NCI-H2227 (cell line): ENCODE data around the gene RDX.
"Not testable (repeated sequence)": the region's sequence is repeated elsewhere in the genome, so short reads cannot be mapped to it uniquely, and the experiment has no call there.

Experiments
- DNase-seq: peaks from one replicate; lab custom pipeline; 2025; ENCODE audit not compliant: unreplicated experiment; lab: John Stamatoyannopoulos, UW

Gene RDX

DNA sequence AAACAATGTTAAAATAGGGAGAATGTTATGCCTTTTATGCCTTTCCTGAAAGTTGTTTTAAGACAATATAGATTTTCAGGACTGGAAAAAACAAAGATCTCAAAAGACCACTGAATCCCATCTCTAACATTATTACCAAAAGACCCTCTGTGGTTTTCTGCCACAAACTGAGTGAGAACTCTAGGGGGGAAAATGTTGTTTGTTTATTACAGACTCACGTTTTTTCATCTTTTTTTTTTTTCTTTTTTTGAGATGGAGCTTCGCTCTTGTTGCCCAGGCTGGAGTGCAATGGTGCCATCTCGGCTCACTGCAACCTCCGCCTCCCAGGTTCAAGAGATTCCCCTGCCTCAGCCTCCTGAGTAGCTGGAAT, 9.6 kb upstream of the RDX start:
- DNase-seq = not testable (repeated sequence)

DNA sequence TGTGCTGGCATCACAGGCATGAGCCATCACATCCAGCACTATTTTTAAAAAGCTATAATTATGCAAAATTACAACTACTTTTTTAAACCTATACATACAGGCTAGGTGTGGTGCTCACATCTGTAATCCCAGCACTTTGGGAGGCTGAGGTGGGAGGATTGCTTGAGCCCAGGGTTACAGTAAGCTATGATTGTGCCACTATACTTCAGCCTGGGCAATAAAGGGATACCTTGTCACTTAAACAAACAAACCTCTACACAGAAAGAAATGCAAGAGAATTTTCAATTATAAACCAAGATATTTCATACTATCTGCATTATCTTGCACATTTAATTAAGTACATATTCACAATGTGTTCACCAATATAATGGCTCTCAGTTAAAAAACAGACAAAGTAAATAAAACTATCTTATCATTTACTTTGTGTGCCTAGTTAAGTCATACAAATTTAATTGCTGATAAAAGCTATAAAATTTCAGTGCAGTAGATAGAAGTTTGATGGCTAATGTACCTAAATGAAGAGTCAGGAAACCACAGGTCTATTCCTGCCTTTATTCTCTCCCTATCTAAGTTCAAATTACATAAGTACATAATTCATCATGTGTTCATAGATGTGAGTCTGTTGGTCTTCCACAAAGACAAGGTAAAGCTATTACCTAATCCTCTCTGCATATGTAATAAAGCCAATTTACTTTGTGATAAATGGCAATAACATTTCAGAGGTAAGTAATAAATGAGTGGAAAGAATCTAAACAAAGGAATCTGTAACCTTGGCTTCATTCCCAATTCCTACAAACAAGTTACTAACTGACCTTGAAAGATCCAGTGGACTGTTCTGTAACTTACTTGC, 9.0 kb upstream of the RDX start:
- DNase-seq = no peak

DNA sequence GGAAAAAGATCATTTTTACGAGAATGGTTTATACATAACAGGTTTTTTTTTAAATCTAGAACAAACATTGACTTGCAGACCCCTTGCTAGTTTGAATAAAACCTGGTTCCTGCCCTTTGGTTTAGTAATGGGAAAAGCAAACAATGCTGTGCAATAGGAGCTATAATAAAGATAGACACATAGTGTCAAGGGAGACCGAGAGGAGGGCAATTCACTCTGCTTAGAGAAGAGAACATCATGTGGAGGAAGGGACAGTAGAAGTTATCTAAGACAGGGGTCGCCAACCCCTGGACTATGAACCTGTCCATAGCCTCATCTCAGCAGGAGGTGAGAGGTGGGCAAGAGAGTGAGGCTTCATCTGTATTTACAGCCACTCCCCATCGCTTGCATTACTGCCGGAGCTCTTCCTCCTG, 7.0 kb upstream of the RDX start:
- DNase-seq = no peak

DNA sequence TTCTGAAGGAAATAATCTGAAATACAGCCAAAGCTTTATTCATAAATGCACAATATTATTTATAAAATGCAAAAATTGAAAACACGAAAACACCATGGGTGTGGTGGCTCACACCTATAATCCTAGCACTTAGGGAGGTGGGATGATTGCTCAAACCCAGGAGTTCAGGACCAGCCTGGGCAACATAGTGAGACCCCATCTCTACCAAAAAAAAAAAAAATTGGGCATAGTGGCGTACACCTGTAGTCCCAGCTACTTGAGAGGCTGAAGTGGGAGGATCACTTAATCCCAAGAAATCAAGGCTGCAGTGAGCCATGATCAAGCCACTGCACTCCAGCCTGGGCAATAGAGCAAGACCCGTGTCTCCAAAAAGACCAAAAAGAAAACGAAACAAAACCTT, 5.2 kb upstream of the RDX start:
- DNase-seq = no peak

DNA sequence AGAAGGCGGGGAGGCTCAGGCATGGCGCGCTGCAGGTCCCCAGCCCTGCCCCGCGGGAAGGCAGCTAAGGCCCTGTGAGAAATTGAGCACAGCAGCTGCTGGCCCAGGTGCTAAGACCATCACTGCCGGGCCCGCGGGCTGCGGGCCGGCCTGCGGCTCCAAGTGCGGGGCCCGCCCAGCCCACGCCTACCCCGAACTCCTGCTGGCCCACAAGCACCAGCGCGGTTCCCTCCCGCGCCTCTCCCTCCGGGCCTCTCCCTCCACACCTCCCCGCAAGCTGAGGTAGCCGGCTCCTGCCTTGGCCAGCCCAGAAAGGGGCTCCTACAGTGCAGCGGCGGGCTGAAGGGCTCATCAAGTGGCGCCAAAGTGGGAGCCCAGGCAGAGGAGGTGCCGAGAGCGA, 4.6 kb upstream of the RDX start:
- DNase-seq = no peak

DNA sequence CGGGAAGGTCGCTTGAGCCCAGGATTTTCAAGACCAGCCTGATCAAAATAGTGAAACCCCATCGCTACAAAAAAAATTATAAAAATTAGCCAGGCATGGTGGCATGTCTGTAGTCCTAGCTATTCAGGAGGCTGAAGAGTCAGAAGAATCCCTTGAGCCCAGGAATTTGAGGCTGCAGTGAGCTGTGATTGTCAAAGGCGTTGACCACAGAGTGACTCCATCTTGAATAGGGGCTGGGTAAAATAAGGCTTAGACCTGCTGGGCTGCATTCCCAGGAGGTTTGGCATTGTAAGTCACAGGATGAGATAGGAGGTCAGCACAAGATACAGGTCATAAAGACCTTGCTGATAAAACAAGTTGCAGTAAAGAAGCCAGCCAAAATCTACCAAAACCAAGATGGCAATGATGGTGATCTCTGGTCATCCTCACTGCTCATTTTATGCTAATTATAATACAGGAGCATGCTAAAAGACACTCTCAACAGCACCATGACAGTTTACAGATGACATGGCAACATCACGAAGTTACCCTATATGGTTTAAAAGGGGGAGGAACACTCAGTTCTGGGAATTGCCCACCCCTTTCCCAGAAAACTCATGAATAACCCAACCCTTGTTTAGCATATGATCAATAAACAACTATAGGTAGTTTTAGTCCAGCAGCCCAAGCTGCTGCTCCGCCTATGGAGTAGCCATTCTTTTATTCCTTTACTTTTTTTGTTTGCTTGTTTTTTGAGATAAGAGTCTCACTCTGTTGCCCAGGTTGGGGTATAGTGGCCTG, 2.8 kb upstream of the RDX start:
- no peak for DNase-seq

DNA sequence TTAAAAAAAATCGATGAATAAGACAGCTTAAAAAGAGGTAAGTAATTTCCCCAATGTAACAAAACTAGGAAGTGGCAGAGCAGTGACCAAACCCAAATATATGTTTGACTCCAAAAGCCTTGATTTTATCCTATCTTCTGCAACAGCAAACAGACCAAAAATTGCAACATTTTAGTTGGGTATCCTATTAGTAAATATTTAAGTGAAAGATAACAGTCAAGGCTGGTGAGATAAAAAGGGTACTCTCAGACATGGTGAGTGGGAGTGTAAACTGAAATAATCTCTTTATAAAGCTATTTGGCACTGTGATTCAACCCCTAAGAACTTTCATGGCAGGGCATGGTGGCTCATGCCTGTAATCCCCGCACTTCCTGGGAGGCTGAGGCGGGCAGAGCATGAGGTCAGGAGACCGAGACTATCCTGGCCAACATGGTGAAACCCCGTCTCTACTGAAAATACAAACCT, 1.9 kb upstream of the RDX start:
- DNase-seq = no peak

DNA sequence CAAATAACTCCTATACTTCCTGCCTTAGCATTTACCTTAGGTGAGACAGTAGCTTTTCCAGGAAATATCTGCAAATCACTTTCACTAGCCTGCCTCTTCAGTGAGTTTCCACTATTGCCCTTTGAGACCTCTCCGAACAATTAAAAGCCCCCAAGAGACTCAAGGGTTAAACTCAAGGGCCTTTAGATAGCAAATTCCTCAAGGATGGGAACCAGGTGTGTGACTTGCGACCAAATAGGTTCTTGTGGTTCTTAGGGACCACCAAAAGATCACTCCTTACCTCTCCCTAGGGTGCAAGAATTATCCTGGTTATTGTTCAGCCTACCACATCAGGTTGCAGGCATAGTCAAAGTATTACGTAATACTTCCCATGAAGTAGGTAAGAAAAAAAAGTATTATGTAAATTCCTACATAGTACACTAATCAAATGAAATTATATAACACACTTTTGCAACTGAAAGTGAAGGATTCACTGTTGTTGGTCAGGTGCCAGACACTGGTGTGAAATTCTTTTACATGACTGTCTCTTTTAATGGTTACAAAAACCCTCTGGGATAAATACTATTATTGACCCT, 1.4 kb upstream of the RDX start:
- DNase-seq = no peak

DNA sequence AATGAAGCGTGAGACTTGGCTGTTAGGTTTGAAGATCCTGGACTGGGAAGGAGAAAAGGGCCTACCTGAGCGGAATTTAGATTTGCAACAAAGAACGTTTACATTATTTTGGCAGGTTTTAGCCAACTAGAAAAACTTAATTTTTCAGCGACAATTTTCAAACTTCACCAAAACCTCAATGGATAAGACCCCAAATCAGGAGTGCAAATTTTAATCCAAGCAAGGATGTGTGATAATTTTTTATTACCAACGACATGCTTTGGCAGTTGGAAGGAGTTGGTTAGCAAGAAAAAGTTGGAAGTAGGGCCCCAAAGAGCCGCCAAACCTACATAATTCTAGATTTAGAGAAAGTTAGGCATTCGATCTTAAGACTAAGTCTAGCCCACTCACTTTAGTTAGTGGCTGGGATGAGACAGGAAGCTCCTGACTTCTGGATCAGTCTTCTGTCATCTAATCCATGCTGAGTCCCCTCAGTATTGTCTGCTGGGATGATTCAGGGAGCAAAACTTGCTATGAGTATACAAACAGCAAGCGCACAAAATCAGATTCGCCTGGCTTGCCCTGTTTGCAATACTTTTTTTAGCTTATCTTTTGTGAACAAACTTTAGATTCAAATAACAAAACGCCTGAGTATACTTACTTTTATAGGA, 787 bp upstream of the RDX start:
- no peak for DNase-seq

DNA sequence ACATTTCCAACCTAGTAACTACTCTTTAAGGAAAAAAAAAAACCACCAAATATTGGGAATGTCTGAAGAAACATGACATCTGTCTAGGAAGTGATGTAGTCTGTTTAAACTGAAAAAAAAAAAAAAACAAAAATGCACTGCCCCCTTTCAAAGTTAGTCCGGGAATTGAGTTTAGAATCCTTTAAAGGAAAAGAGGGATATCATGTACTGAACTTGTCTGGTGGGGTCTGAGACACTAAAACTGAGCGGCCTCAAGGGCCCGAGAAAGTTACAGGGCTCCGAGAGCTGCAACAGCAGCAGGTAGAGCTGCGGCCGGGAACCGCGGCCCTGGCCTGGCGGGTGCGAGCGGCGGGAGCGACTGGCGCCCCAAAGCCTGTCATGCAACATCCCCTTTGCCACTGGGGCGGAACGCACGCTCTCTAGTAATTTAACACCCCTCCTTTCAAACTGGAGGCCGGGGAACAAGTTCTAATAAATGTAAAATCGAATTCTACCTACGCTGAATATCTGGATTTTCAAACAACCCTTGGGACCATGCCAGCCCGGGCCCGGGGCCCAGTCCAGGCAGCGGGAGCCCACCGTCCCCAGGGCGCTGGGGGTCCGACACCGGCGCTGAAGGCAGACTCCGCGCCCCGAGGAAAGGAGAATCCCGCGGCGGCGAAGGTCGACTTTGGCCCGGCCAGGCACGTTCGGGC, 736 bp downstream of the RDX start:
- DNase-seq = peak; percentile 34

DNA sequence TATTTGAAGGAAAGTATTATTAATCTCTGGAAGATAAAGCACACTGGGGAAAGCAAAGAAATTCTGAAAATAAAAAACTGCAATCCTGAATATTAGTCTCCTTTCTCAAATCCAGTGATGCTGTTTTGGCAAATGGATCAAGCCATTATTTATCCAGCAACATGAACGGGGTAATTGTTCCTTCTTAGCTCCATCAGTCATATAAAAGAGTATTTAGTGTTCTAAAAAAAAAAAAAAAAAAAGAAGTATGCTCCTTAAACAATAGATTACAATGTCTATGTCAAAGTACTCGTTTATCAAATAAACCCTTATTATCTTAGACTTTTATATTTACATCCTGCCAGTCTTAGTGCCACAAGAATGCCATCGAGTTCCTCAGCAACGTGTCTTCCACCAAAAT, 1.3 kb downstream of the RDX start:
- no peak for DNase-seq

DNA sequence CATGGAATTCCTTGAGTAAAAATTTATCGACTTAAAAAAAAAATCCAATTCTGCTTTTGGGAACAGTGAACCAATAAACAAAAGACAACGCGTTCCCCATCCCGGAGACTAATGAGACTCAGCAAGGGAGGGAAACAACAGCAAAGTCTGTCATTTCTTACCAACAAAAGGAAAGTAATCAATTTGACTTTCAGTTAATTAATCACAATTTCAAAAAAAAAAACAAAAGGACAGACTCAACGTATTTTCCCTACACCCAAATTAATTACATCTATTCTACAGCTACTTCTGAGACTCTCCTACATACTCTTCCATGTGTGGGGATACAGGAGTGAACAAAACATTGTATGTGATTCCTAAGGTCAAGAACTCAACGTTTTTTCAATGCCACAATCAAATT, 1.9 kb downstream of the RDX start:
- no peak for DNase-seq

DNA sequence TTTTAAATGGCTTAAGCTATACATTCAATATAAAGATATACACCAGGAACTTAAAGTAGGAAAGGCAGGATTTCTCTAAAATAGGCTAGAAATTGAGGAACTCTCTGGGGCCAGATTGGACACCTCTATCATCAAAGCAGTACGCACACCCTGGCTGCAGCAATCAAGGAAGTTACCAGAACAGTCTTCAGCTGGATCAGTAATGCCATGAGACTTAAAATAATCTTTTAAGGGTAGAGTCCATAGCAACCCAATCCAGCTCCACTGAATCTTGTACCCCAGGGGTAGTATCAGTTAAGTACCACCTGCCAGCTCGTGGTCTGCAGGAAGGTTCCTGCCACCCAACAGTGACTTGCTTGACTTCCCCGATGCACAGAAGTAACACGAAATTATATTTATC, 3.0 kb downstream of the RDX start:
- DNase-seq = no peak

DNA sequence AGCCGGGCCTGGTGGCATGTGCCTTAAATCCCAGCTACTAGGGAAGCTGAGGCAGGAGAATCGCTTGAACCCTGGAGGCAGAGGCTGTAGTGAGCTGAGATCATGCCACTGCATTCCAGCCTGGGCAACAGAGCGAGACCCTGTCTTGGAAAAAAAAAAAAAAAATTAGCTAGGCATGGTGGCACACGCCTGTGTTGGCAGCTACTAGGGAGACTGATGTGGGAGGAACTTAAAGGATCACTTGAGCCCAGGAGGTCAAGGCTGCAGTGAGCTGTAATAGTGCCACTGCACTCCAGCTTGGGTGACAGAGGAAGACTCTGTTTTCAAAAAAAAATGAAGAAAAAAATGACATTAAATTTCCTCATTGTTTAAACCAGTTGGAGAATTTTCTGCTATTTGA, 4.3 kb downstream of the RDX start:
- not testable (repeated sequence) for DNase-seq

DNA sequence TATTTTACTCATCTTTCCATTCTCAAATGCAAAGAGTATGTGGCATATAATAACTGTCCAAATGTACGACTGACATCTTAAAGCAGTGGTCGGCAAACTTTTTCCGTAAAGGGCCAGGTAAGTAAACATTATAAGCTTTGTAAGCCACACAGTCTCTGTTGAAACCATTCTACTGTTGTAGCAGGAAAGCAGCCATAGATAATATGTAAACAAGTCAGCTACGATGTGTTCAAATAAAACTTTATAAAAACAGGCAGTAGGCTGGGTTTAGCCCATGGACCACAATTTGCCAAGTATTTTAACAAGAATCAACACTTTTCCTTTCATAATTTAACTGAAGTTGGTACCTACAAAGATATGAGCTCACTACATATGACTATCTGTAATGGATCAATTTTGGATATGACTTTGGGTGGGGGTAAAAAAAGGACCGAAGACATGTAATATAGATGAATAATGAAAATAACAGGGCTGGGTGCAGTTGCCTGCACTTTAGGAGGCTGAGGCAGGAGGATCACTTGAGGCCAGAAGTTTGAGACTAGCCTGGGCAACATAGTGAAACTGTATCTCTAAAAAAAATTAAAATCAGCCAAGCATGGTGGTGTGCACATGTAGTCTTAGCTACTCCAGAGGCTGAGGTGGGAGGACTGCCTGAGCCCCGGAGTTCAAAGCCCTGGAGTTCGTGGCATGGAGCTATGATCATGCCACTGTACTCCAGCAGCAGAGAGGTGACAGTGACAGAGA, 5.7 kb downstream of the RDX start:
- no peak for DNase-seq

DNA sequence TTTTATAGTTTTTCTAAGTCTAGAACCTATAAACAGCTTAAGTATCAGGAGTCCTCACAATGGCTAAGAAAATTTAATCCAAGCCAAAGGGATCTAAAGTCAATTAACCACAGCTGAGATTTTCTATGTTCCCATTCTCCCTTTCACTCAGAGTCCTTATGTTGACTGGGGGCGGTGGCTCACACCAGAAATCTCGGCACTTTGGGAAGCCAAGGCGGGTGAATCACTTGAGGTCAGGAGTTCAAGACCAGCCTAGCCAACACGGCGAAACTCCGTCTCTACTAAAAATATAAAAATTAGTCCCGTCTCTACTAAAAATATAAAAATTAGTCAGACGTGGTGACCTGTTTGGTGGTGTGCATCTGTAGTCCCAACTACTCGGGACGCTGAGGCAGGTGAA, 6.9 kb downstream of the RDX start:
- no peak for DNase-seq

DNA sequence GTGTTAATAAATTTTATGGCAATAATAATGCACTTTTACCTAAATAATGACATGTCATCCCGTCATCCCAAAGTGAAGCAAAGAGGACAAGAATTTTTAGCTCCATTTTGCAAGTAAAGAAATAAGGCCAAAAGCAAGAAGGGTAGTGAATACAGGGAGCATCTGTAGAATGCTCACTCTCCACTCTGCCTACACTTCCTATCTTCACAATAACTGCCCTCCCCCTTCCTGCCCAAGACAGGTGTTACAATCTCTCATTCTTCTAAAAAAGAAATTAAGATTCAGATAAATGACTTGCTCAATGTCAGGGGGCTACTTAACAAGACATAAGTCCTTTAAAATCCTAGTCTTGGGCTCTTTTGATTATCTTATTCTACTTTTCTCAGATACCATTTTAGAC, 8.9 kb downstream of the RDX start:
- peak; percentile 69 for DNase-seq

DNA sequence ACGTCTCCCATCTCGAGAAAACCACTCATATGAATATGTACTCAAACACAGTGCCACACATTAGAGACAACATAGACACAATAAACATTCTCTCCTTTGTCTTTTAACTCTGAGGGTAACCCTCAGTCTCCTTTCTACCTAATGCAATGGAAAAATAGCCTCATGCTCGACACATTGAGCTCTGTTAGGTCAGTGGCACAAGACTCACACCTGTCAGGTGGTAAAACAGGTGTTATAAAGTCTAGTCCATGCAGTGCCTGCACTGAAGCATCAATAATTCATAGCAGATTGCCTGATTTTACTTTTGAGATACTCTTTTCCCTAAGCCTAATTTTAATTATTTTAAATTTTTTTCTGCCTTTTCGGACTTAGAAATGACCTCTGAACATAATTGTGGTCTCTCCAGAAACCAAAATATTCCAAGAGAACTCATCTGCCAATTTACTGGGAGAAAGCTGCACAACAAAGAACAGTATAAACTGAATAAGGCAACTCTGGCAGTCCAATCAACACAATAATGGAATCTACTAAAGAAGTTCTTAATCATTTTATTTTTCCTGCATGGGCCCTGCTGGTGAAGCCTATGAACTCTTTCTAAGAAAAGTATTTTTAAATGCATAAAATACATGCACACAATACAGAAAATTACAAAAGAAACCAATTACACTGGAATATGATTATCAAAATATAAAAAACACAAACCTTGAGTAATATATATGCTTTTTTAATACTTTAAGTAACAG, 9.9 kb downstream of the RDX start:
- no peak for DNase-seq

DNA sequence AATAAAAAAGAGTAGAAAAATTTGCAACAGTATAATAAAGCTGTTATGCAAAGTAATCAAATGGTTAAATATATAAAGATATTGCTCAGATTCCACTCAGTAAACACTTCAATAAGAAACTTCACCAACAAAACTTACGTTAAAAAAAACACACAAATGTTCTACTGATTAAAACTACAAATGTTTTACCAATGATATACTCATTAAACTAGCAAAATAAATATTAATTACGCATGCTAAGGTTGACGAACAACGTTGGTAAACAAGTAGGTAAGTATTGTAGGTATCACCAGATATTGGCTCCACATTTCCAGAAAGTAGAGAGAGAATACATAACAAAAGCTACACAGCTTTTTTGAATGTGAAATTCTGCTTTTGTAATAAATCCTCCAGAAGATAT, 12.6 kb downstream of the RDX start:
- no peak for DNase-seq

DNA sequence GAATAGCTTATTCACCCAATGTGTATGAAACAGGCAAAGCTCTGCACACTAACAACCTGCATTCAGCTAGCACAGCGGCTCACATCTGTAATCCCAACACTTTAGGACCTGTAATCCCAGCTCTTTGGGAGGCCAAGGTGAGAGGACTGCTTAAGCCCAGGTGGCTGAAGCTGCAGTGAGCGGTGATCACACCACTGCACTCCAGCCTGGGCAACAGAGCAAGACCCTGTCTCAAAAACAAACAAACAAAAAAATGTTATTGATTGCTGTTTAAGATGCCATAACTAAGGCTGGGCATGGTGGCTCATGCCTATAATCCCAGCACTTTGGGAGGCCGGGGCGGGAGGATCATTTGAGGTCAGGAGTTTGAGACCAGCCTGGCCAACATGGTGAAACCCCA, 15.8 kb downstream of the RDX start:
- DNase-seq = not testable (repeated sequence)
